GM18508 (cell line): Measurements from ENCODE around the gene TBL1XR1.

Source experiments
- ATAC-seq: cut with Tn5 transposase; IDR thresholded peaks from one replicate; pipeline ENCODE4 v1.9.1; 2021; ENCODE audit warnings: moderate number of reproducible peaks; ENCODE audit not compliant: insufficient read depth, unreplicated experiment

The TBL1XR1 gene

GRCh38 chr3:177119829-177120228 lies 77.5 kb downstream of the TBL1XR1 start:
- no peak for ATAC-seq

GRCh38 chr3:177114253-177114652 lies 83.0 kb downstream of the TBL1XR1 start:
- no peak for ATAC-seq

DNA sequence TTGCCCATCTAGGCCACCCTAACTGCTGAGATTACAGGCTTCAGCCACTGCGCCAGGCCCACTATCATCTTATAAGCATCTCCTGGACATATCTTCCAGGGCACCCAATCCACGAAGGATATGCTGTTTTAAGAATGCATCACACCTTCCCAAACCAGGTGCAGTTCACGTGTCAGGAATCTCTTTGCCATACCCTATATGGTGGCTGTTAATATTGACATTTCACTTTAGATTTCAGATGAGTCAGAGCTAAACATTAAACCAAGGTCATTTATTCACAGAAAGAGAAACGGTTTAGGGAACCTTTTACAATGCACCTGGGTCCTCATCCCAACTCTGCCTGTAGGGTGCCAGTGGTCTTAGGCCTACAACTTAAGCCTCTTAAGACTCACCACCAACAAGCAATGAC lies 85.7 kb downstream of the TBL1XR1 start:
- peak; percentile 44 for ATAC-seq

DNA sequence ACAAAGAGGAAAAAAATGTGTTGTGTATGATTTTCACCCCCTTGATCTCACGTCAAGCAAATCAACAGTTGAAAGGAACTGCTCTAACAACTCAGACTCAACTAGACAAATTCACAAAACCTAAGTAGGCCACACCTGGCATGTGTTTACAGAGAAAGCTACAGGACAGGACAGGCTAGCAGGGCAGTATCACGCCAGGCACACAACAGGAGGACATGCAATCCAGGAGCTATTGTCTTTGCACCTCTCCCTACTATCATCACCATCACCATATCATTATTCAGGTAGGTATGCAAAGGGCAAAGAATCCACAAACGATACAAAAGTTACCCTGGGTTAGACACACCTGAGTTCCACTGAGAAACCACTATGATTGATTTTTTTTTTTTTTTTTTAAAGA lies 86.4 kb downstream of the TBL1XR1 start:
- ATAC-seq: no peak

GRCh38 chr3:177110386-177110785 lies 86.9 kb downstream of the TBL1XR1 start:
- ATAC-seq: no peak

GRCh38 chr3:177109688-177110330 lies 87.5 kb downstream of the TBL1XR1 start:
- ATAC-seq: no peak

GRCh38 chr3:177108648-177109047 lies 88.6 kb downstream of the TBL1XR1 start:
- ATAC-seq: no peak

GRCh38 chr3:177107461-177108239 lies 89.6 kb downstream of the TBL1XR1 start:
- no peak for ATAC-seq

DNA sequence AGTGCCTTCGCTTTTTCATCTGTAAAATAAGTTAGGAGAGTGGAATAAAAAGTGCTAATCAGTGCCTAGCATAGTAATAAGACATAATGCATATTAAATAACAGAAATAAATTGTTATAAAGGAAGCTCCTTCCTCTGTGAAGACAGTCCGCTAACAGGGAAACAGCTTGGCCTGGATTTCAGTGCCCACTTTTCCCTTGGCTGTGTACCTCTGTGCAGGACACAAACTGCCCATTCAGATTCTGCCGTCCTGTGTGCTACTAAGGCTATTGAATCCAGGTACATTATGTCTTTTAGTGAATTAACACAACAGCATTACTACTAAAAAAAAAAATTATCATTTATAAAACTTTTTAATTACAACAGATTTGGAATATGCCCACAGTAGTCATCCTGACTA lies 90.7 kb downstream of the TBL1XR1 start:
- no peak for ATAC-seq

GRCh38 chr3:177106184-177106583 lies 91.1 kb downstream of the TBL1XR1 start:
- ATAC-seq: no peak

GRCh38 chr3:177105623-177106022 lies 91.7 kb downstream of the TBL1XR1 start:
- no peak for ATAC-seq

- no peak for ATAC-seq
These were observed 92.8 kb downstream of the TBL1XR1 start for GRCh38 chr3:177104299-177104992.

- ATAC-seq: no peak
These were observed 94.7 kb downstream of the TBL1XR1 start for GRCh38 chr3:177102553-177102952.

GRCh38 chr3:177098551-177098950 lies 98.7 kb downstream of the TBL1XR1 start:
- ATAC-seq: no peak

DNA sequence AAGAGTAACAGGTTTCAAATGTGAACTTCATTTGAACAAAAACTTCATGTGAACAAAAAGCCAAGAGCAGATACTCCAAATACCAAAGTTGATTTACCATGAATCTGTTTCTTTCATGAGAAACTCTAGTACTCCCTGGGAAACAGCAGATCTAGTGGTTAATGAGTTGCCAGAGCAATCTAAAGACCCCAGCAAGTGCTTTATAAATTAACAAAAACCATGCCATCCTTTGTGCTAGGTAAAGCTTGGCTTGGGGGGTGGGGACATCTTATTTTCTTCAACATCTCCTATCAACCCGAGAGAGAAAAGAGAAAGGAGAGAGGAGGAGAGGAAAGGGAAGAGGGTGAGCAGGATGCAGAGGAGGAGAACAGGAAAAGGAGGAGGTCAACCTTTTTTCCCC lies 100.7 kb downstream of the TBL1XR1 start:
- ATAC-seq: no peak

- no peak for ATAC-seq
These were observed 103.3 kb downstream of the TBL1XR1 start for GRCh38 chr3:177093966-177094365.

GRCh38 chr3:177089901-177090300 lies 107.4 kb downstream of the TBL1XR1 start:
- ATAC-seq: no peak

GRCh38 chr3:177089110-177089509 lies 108.2 kb downstream of the TBL1XR1 start:
- ATAC-seq: no peak

DNA sequence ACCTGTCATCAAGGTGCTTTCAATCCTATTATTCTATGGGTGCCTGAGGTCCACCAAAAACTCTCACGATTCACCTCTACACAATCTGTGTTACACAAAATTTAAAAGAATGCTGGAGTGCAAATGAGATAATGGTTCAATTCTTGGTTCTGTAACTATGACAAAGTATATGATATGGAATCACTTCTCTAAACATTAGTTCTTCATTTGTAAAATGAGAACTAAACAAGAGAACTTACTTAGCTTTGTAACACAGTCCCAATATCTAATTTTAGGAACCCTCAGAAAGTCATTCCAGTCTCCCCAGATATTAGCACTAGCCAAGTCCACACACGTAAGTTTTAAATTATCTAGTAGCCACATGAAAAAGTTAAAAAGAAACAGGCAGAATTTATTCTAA lies 111.5 kb downstream of the TBL1XR1 start:
- no peak for ATAC-seq

GRCh38 chr3:177084616-177085015 lies 112.7 kb downstream of the TBL1XR1 start:
- no peak for ATAC-seq

DNA sequence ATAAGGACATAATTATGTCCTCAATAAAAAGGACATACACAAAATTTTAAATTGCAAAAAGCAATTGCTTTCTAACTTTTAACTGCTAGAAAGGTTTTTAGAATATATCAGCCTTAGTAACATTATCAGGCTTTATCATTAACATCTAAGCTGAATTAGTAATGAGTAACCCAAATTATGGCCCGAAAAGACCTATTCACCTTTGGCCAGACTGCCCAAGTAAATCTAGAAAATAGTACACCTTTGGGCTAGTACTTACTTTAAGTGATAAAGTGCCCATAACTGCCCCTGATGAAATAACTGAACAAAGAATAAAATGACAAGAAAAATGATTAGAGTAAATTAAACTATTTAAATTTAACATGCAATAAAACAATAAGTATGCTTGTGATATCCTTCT lies 117.2 kb downstream of the TBL1XR1 start:
- ATAC-seq: no peak
